ENCODE data around the gene PLA2G4F. TPM values are rescaled to one million over a fixed set of nuclear protein-coding genes. Genes with fewer than 3 reads are reported as not detected.

PLA2G4F gene
- total RNA-seq, 1 donor from 2014 or later: 1.5 TPM

DNA sequence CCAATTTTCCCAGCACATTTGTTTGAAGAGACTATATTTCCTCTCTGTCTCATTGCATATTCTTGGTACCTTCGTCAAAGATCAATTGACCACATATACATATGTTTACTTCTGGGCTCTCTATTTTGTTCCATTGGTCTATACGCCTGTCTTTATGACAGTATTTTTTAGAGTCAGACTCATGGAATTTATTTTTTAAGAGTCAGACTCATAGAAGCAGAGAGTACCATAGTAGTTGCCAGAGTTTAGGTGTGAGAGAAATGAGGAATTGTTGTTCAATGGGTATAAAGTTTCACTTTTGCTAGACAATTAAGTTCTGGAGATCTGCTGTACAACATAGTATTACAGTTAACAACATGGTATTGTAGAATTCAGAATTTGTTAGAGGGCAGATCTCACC is 27.1 kb downstream of the PLA2G4F start:
- Mint-ChIP-seq H3K36me3 (no peaks in the 10 kb centered on the region), H3K27me3 (ENCODE audit: low read depth) (peaks cover 65% of the 10 kb centered on the region), H3K27ac (no peak overlapping the region), H3K4me1 (peaks cover 5% of the 10 kb centered on the region), H3K9me3 (no peaks in the 10 kb centered on the region), H3K4me3 (no peak overlapping the region)
- no peak for DNase-seq (ENCODE audit: low spot score in 2 of 2, unreplicated experiment in 2 of 2)
- TF ChIP-seq, protein P1, sequence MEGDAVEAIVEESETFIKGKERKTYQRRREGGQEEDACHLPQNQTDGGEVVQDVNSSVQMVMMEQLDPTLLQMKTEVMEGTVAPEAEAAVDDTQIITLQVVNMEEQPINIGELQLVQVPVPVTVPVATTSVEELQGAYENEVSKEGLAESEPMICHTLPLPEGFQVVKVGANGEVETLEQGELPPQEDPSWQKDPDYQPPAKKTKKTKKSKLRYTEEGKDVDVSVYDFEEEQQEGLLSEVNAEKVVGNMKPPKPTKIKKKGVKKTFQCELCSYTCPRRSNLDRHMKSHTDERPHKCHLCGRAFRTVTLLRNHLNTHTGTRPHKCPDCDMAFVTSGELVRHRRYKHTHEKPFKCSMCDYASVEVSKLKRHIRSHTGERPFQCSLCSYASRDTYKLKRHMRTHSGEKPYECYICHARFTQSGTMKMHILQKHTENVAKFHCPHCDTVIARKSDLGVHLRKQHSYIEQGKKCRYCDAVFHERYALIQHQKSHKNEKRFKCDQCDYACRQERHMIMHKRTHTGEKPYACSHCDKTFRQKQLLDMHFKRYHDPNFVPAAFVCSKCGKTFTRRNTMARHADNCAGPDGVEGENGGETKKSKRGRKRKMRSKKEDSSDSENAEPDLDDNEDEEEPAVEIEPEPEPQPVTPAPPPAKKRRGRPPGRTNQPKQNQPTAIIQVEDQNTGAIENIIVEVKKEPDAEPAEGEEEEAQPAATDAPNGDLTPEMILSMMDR (IDR thresholded peaks at IDR 0.05; ENCODE audit: unreplicated experiment): no peak

DNA sequence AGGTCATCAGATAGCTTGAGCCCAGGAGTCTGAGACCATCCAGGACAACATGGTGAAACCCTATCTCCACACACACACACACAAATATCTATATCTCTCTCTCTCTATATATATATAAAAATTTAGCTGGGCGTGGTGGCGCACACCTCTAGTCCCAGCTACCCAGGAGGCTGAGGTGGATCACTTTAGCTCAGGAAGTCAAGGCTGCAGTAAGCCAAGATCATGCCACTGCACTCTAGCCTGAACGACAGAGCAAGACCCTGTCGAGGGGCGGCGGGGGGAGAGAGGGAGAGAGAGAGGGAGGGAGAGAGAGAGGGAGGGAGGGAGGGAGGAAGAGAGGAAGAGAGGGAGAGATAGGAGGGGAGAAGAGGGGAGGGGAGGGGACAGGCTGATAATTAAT is 28.0 kb downstream of the PLA2G4F start:
- Mint-ChIP-seq H3K36me3 (no peaks in the 10 kb centered on the region), H3K4me3 (no peak overlapping the region), H3K4me1 (peaks cover 5% of the 10 kb centered on the region), H3K27ac (no peak overlapping the region), H3K27me3 (ENCODE audit: low read depth) (peaks cover 67% of the 10 kb centered on the region), H3K9me3 (no peaks in the 10 kb centered on the region)
- TF ChIP-seq, protein P1 (IDR thresholded peaks at IDR 0.05; ENCODE audit: unreplicated experiment): no peak
- DNase-seq (ENCODE audit: low spot score in 2 of 2, unreplicated experiment in 2 of 2): no peak

DNA sequence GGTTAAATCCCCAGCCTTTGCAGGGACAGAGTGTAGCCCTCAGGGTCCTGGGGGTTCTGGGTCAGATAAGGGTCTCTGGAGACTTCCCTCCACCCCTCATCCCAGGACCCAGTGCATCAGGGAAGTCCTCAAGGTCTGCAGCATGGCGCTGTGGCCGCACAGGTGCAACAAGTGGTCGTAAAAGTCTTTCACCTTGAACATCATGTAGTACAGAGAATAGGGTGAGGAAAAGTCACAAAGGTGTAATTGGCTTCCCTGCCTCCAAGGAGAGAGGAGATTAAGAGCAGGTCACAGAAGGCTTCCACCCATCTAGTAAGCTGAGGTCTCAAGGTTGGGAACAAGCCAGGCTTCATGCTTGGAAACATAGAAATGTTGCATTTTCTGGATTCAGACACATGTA is 32.9 kb downstream of the PLA2G4F start:
- DNase-seq (ENCODE audit: low spot score in 2 of 2, unreplicated experiment in 2 of 2): no peak
- Mint-ChIP-seq H3K9me3 (no peaks in the 10 kb centered on the region), H3K27ac (no peak overlapping the region), H3K4me1 (peaks cover 13% of the 10 kb centered on the region), H3K4me3 (no peak overlapping the region), H3K36me3 (no peaks in the 10 kb centered on the region), H3K27me3 (ENCODE audit: low read depth) (peaks cover 49% of the 10 kb centered on the region)
- TF ChIP-seq, protein P1 (IDR thresholded peaks at IDR 0.05; ENCODE audit: unreplicated experiment): no peak

DNA sequence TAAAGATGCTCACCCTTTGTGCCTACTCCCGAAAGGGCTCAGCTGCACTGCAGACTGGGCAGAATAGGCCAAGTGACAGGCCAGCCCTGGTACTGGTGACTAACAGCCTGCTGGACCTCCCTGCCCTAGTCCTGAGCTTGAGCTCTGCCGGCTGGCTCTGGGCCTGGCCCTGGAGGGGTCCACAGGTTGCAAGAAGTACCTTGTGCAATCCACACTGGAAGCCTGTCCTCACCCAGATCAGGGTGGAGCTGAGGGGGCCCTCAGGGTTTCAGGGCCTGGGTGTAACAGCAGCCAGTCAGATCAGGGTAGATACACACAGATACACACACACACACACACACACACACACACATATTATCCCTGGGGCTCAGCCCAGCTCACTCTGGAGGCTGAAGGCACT is 34.8 kb downstream of the PLA2G4F start:
- H3K4me1 Mint-ChIP-seq: peaks cover 16% of the 10 kb centered on the region
- peaks cover 38% of the 10 kb centered on the region for H3K27me3 Mint-ChIP-seq (ENCODE audit: low read depth)
- DNase-seq (ENCODE audit: low spot score in 2 of 2, unreplicated experiment in 2 of 2): no peak
- no peak overlapping the region for H3K27ac Mint-ChIP-seq
- H3K9me3 Mint-ChIP-seq: no peaks in the 10 kb centered on the region
- no peak overlapping the region for H3K4me3 Mint-ChIP-seq
- TF ChIP-seq, protein P1 (IDR thresholded peaks at IDR 0.05; ENCODE audit: unreplicated experiment): no peak
- no peaks in the 10 kb centered on the region for H3K36me3 Mint-ChIP-seq

DNA sequence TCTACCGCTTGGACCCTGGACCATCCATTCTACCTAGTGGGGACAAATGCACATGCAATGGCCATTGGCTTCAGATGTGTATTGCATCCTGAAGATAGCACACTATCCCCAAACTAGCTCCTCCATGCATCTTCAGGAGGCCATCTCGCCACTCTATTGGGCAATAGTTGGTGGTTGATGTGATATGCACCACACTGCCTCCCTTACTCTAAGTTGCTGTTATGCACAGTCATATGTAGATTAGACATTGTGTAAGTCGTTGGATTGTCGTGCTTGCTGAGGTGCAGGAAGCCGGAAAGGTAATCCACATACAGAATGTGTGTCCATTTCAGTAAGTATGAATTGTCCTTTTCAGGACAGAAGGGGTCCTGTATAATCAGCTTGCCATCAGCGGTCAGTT is 35.4 kb downstream of the PLA2G4F start:
- no peak overlapping the region for H3K4me3 Mint-ChIP-seq
- H3K4me1 Mint-ChIP-seq: peaks cover 16% of the 10 kb centered on the region
- H3K36me3 Mint-ChIP-seq: no peaks in the 10 kb centered on the region
- peaks cover 4% of the 10 kb centered on the region for H3K9me3 Mint-ChIP-seq
- no peak for DNase-seq (ENCODE audit: low spot score in 2 of 2, unreplicated experiment in 2 of 2)
- peaks cover 38% of the 10 kb centered on the region for H3K27me3 Mint-ChIP-seq (ENCODE audit: low read depth)
- TF ChIP-seq, protein P1 (IDR thresholded peaks at IDR 0.05; ENCODE audit: unreplicated experiment): no peak
- H3K27ac Mint-ChIP-seq: no peak overlapping the region

GRCh38 chr15:42120285-42120684 is 36.2 kb downstream of the PLA2G4F start:
- Mint-ChIP-seq H3K4me3 (no peak overlapping the region), H3K27me3 (ENCODE audit: low read depth) (peaks cover 35% of the 10 kb centered on the region), H3K9me3 (peaks cover 8% of the 10 kb centered on the region), H3K36me3 (no peaks in the 10 kb centered on the region), H3K27ac (no peak overlapping the region), H3K4me1 (peaks cover 16% of the 10 kb centered on the region)
- TF ChIP-seq, protein P1 (IDR thresholded peaks at IDR 0.05; ENCODE audit: unreplicated experiment): no peak
- no peak for DNase-seq (ENCODE audit: low spot score in 2 of 2, unreplicated experiment in 2 of 2)
